Measurements from ENCODE around the gene MPP2. TPM values are rescaled to one million over a fixed set of nuclear protein-coding genes. Genes with fewer than 3 reads are reported as not detected.
A peak's percentile ranks its signal among the peaks of the same experiment; 100 is the strongest.

The MPP2 gene
- total RNA-seq, 2 donors from 2014 or later = 10.7 to 15.0 TPM

- no peak for TF ChIP-seq CTCF (IDR thresholded peaks at IDR 0.05)
- no peak for ATAC-seq (ENCODE audit: insufficient number of reproducible peaks, low FRiP score, low read depth)
- H3K27me3 ChIP-seq (replicated peaks; ENCODE audit: insufficient read depth) = peaks cover 15% of the 10 kb centered on the region
These were observed 45.0 kb upstream of the MPP2 start for GRCh38 chr17:43952351-43952723.

DNA sequence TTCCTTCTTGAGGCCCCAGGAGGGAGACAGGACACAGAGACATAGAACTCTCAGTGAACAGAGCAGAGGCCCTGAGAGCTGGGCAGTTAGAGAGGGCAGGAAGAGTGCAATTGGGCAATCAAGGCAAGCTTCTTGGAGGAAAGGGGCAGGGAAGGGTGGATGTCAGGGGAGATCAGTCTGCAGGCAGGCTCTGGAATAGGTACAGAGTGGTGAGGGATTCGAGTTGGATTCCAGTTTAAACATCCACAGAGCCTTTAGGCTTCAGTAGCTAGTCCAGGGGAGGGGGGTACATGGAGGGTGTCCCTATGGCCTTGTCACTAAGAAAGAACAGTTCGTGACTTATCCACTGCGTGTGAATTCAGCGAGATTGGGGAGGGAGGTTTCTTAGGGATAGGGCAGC is 44.4 kb upstream of the MPP2 start:
- Histone ChIP-seq H3K27ac (no peak overlapping the region), H3K27me3 (replicated peaks; ENCODE audit: insufficient read depth) (peaks cover 15% of the 10 kb centered on the region), H3K4me1 (ENCODE audit: control insufficient read depth in 1 of 2, low read depth in 2 of 2) (peaks cover 3 to 6% of the 10 kb centered on the region in 2 donors), H3K36me3 (no peaks in the 10 kb centered on the region), H3K4me3 (no peak overlapping the region), H3K9me3 (no peaks in the 10 kb centered on the region)
- ATAC-seq (ENCODE audit: insufficient number of reproducible peaks, low FRiP score, low read depth) = no peak
- no peak for DNase-seq (ENCODE audit: low spot score)
- TF ChIP-seq CTCF (IDR thresholded peaks at IDR 0.05) = no peak

More at GRCh38 chr17:43952351-43952723, 45.0 kb upstream of the MPP2 start:
- no peak for DNase-seq (ENCODE audit: low spot score)
- peak overlapping the region; percentile 23 for H3K4me3 ChIP-seq
- no peak overlapping the region for H3K27ac ChIP-seq
- H3K9me3 ChIP-seq = no peaks in the 10 kb centered on the region
- H3K4me1 ChIP-seq (ENCODE audit: control insufficient read depth in 1 of 2, low read depth in 2 of 2) = peaks cover 3 to 6% of the 10 kb centered on the region in 2 donors
- H3K36me3 ChIP-seq = no peaks in the 10 kb centered on the region

DNA sequence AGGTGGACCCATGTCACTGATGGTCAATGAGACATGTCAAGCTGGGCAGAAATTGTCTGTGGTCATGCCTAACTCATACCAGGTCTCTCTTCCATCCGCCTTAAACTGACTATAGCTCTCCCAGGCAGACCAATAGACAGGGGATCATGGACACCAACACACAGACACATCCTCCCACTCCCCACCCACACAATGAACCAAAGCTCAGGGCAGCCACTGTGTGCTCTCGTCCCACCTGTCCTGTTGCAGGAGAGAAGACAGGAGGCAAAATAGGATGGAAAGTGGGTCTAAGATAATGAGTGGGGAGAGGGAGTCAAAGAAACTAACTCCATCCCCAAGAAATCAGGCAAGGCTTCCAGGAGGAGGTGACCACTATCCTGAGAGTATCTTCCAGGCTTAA is 43.2 kb upstream of the MPP2 start:
- H3K27me3 ChIP-seq (replicated peaks; ENCODE audit: insufficient read depth) = peaks cover 15% of the 10 kb centered on the region
- no peaks in the 10 kb centered on the region for H3K9me3 ChIP-seq
- H3K27ac ChIP-seq = no peak overlapping the region
- H3K4me3 ChIP-seq = no peak overlapping the region
- H3K36me3 ChIP-seq = no peaks in the 10 kb centered on the region
- no peak for ATAC-seq (ENCODE audit: insufficient number of reproducible peaks, low FRiP score, low read depth)
- peaks cover 3 to 6% of the 10 kb centered on the region in 2 donors for H3K4me1 ChIP-seq (ENCODE audit: control insufficient read depth in 1 of 2, low read depth in 2 of 2)
- TF ChIP-seq CTCF (IDR thresholded peaks at IDR 0.05) = no peak
- no peak for DNase-seq (ENCODE audit: low spot score)

GRCh38 chr17:43949781-43950180 is 42.4 kb upstream of the MPP2 start:
- TF ChIP-seq CTCF (IDR thresholded peaks at IDR 0.05) = no peak
- Histone ChIP-seq H3K27me3 (replicated peaks; ENCODE audit: insufficient read depth) (peaks cover 15% of the 10 kb centered on the region), H3K4me3 (no peak overlapping the region), H3K36me3 (no peaks in the 10 kb centered on the region), H3K4me1 (ENCODE audit: control insufficient read depth in 1 of 2, low read depth in 2 of 2) (peaks cover 3 to 6% of the 10 kb centered on the region in 2 donors), H3K9me3 (no peaks in the 10 kb centered on the region), H3K27ac (no peak overlapping the region)
- DNase-seq (ENCODE audit: low spot score) (no peak), ATAC-seq (ENCODE audit: insufficient number of reproducible peaks, low FRiP score, low read depth) (no peak)

GRCh38 chr17:43946781-43947180 is 39.4 kb upstream of the MPP2 start:
- Histone ChIP-seq H3K4me3 (no peak overlapping the region), H3K4me1 (ENCODE audit: control insufficient read depth in 1 of 2, low read depth in 2 of 2) (no peaks in the 10 kb centered on the region)

More at GRCh38 chr17:43946781-43947180, 39.4 kb upstream of the MPP2 start:
- Histone ChIP-seq H3K27me3 (replicated peaks; ENCODE audit: insufficient read depth) (peaks cover 4% of the 10 kb centered on the region), H3K36me3 (no peaks in the 10 kb centered on the region), H3K9me3 (no peaks in the 10 kb centered on the region), H3K27ac (no peak overlapping the region)
- no peak for TF ChIP-seq CTCF (IDR thresholded peaks at IDR 0.05)
- DNase-seq (ENCODE audit: low spot score) (no peak), ATAC-seq (ENCODE audit: insufficient number of reproducible peaks, low FRiP score, low read depth) (no peak)
